ENCODE measurements around the gene CLMP. TPM values are rescaled to one million over a fixed set of nuclear protein-coding genes. Genes with fewer than 3 reads are reported as not detected.

Gene CLMP
- total RNA-seq, 2 experiments from 2014 or later, result 0.06 to 0.19 TPM

GRCh38 chr11:123212406-123212805 lies 17.4 kb upstream of the CLMP start:
- TF ChIP-seq CTCF (IDR thresholded peaks at IDR 0.05), result no peak
- intact Hi-C loops (cut with DNase I, micrococcal nuclease), result no loop called here
- H3K9me3 ChIP-seq (ENCODE audit: control insufficient read depth in 1 of 2, insufficient read depth in 1 of 2, low read length in 2 of 2), result no peaks in the 10 kb centered on the region

GRCh38 chr11:123211981-123212380 lies 16.9 kb upstream of the CLMP start:
- no peaks in the 10 kb centered on the region for H3K36me3 ChIP-seq (ENCODE audit: insufficient read depth, low read length)
- no peaks in the 10 kb centered on the region for H3K27me3 ChIP-seq (ENCODE audit: control insufficient read depth in 1 of 2, insufficient read depth in 2 of 2, low read length in 2 of 2)
- H3K27ac ChIP-seq (ENCODE audit: low read depth in 1 of 2, low read length in 2 of 2), result no peak overlapping the region
- Mint-ChIP-seq H3K9me3 (no peaks in the 10 kb centered on the region), H3K36me3 (ENCODE audit: low read depth) (no peaks in the 10 kb centered on the region), H3K4me3 (no peak overlapping the region), H3K27ac (no peak overlapping the region), H3K27me3 (peaks cover 43% of the 10 kb centered on the region), H3K4me1 (ENCODE audit: low read depth) (no peaks in the 10 kb centered on the region)
- intact Hi-C loops (cut with DNase I, micrococcal nuclease), result no loop called here
- H3K4me3 ChIP-seq (ENCODE audit: low read length), result no peak overlapping the region
- no peaks in the 10 kb centered on the region for H3K9me3 ChIP-seq (ENCODE audit: control insufficient read depth in 1 of 2, insufficient read depth in 1 of 2, low read length in 2 of 2)
- DNase-seq (no peak), ATAC-seq (ENCODE audit: poor library complexity) (no peak)
- POLR2A ChIA-PET, result no interaction called here
- H3K4me1 ChIP-seq (ENCODE audit: insufficient read depth, low read length), result no peaks in the 10 kb centered on the region
- no peak for TF ChIP-seq CTCF (IDR thresholded peaks at IDR 0.05)
- CTCF ChIA-PET, result no interaction called here

More at GRCh38 chr11:123212406-123212805, 17.4 kb upstream of the CLMP start:
- POLR2A ChIA-PET, result interaction anchor here (0.5 kb wide), 1 partner anchor 158 kb away, joined by 5 read pairs; no protein-coding TSS in a partner anchor
- DNase-seq, result no peak
- H3K4me3 ChIP-seq (ENCODE audit: low read length), result no peak overlapping the region
- H3K27me3 ChIP-seq (ENCODE audit: control insufficient read depth in 1 of 2, insufficient read depth in 2 of 2, low read length in 2 of 2), result no peaks in the 10 kb centered on the region
- Mint-ChIP-seq H3K4me3 (no peak overlapping the region), H3K9me3 (no peaks in the 10 kb centered on the region), H3K27me3 (peaks cover 39% of the 10 kb centered on the region), H3K36me3 (ENCODE audit: low read depth) (no peaks in the 10 kb centered on the region), H3K4me1 (ENCODE audit: low read depth) (no peaks in the 10 kb centered on the region), H3K27ac (no peak overlapping the region)
- no peak overlapping the region for H3K27ac ChIP-seq (ENCODE audit: low read depth in 1 of 2, low read length in 2 of 2)
- no peak for ATAC-seq (ENCODE audit: poor library complexity)
- H3K36me3 ChIP-seq (ENCODE audit: insufficient read depth, low read length), result no peaks in the 10 kb centered on the region
- CTCF ChIA-PET, result no interaction called here
- H3K4me1 ChIP-seq (ENCODE audit: insufficient read depth, low read length), result no peaks in the 10 kb centered on the region

GRCh38 chr11:123211149-123211852 lies 16.3 kb upstream of the CLMP start:
- Histone ChIP-seq H3K27ac (ENCODE audit: low read depth in 1 of 2, low read length in 2 of 2) (no peak overlapping the region), H3K9me3 (ENCODE audit: control insufficient read depth in 1 of 2, insufficient read depth in 1 of 2, low read length in 2 of 2) (no peaks in the 10 kb centered on the region), H3K4me1 (ENCODE audit: insufficient read depth, low read length) (no peaks in the 10 kb centered on the region), H3K36me3 (ENCODE audit: insufficient read depth, low read length) (no peaks in the 10 kb centered on the region), H3K4me3 (ENCODE audit: low read length) (no peak overlapping the region), H3K27me3 (ENCODE audit: control insufficient read depth in 1 of 2, insufficient read depth in 2 of 2, low read length in 2 of 2) (no peaks in the 10 kb centered on the region)
- no peaks in the 10 kb centered on the region for H3K4me1 Mint-ChIP-seq (ENCODE audit: low read depth)
- no peaks in the 10 kb centered on the region for H3K36me3 Mint-ChIP-seq (ENCODE audit: low read depth)
- H3K27me3 Mint-ChIP-seq, result peaks cover 47% of the 10 kb centered on the region
- TF ChIP-seq CTCF (IDR thresholded peaks at IDR 0.05), result no peak
- no peak for DNase-seq
- ATAC-seq (ENCODE audit: poor library complexity), result no peak
- H3K27ac Mint-ChIP-seq, result no peak overlapping the region
- H3K4me3 Mint-ChIP-seq, result no peak overlapping the region
- ChIA-PET POLR2A (no interaction called here), CTCF (no interaction called here)
- intact Hi-C loops (cut with DNase I, micrococcal nuclease), result no loop called here
- H3K9me3 Mint-ChIP-seq, result no peaks in the 10 kb centered on the region
